ENCODE data around the gene TRIM39. TPM values are rescaled to one million over a fixed set of nuclear protein-coding genes. Genes with fewer than 3 reads are reported as not detected.

TRIM39 gene
- total and polyA plus RNA-seq, 2 donors (not counting 1 experiment from before 2014, with no cell fraction given), result 18.1 to 31.4 TPM

DNA sequence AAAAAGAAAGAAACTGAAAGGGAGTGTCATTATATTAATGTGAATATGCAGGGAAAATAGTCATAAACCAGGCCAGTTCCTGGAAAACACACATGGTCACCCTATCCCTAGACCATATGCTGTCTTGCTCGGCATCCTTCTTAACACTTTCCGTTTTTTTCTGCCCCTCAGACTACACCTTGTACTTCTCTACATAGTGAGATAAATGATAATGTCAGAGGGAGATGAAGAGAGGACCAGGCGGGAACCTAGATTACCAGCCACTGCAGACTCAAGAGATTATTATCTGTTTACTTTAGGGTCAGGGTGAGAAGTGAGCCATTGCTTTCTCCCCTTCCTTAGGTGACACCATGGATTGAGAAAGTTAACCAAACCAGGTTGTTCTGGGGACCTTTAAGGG, 14.5 kb downstream of the TRIM39 start:
- Histone ChIP-seq H3K27me3 (replicated peaks in 1 of 4; ENCODE audit: control extremely low read depth in 1 of 4, control insufficient read depth in 3 of 4, insufficient read depth in 4 of 4, low read length in 3 of 4) (no peaks in the 10 kb centered on the region), H3K4me2 (replicated peaks; ENCODE audit: low read depth, low read length, poor library complexity, severe bottlenecking) (no peak overlapping the region), H3K9ac (ENCODE audit: low read length) (no peak overlapping the region), H4K20me1 (ENCODE audit: control insufficient read depth, insufficient read depth, low read length, poor library complexity, severe bottlenecking) (no peaks in the 10 kb centered on the region), H3K36me3 (replicated peaks in 1 of 2; ENCODE audit: control extremely low read depth in 1 of 2, control insufficient read depth in 1 of 2, extremely low read depth in 1 of 2, insufficient read depth in 2 of 2, low read length in 1 of 2) (peaks cover 13 to 54% of the 10 kb centered on the region in 2 experiments), H3K27ac (ENCODE audit: low read length in 2 of 2) (no peak overlapping the region), H2AFZ (ENCODE audit: insufficient read depth, low read depth, low read length, poor library complexity, severe bottlenecking) (no peak overlapping the region), H3K4me1 (ENCODE audit: control insufficient read depth in 2 of 2, insufficient read depth in 2 of 2, low read length in 2 of 2) (peaks cover 6 to 13% of the 10 kb centered on the region in 2 donors), H3K4me3 (ENCODE audit: control extremely low read depth in 1 of 5, extremely low read depth in 1 of 5, insufficient read depth in 1 of 5, low read depth in 2 of 5, low read length in 4 of 5) (no peak overlapping the region), H3K79me2 (ENCODE audit: control insufficient read depth, insufficient read depth, low read length) (peaks cover 7% of the 10 kb centered on the region), H3K9me3 (ENCODE audit: control extremely low read depth in 1 of 3, control insufficient read depth in 2 of 3, insufficient read depth in 1 of 3, low read length in 2 of 3) (no peaks in the 10 kb centered on the region)
- Mint-ChIP-seq H3K27ac (no peak overlapping the region), H3K4me1 (peaks cover 15% of the 10 kb centered on the region), H3K9me3 (ENCODE audit: insufficient read depth) (no peaks in the 10 kb centered on the region), H3K27me3 (no peaks in the 10 kb centered on the region), H3K4me3 (no peak overlapping the region)
- ChIA-PET CTCF (no interaction called here), POLR2A (interaction anchor here (0.7 kb wide), 1 partner anchor 12 kb away, joined by 3 read pairs; no protein-coding TSS in a partner anchor)
- TF ChIP-seq EZH2 (IDR thresholded peaks at IDR 0.05; ENCODE audit: borderline replicate concordance, insufficient read depth, low read depth, low read length, poor library complexity, severe bottlenecking), result no peak
- TF ChIP-seq, protein P1, sequence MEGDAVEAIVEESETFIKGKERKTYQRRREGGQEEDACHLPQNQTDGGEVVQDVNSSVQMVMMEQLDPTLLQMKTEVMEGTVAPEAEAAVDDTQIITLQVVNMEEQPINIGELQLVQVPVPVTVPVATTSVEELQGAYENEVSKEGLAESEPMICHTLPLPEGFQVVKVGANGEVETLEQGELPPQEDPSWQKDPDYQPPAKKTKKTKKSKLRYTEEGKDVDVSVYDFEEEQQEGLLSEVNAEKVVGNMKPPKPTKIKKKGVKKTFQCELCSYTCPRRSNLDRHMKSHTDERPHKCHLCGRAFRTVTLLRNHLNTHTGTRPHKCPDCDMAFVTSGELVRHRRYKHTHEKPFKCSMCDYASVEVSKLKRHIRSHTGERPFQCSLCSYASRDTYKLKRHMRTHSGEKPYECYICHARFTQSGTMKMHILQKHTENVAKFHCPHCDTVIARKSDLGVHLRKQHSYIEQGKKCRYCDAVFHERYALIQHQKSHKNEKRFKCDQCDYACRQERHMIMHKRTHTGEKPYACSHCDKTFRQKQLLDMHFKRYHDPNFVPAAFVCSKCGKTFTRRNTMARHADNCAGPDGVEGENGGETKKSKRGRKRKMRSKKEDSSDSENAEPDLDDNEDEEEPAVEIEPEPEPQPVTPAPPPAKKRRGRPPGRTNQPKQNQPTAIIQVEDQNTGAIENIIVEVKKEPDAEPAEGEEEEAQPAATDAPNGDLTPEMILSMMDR (IDR thresholded peaks at IDR 0.05), result no peak
- intact Hi-C loops (cut with micrococcal nuclease), result no loop called here
- no CpG with 5 or more reads among the region's 3 CpGs for WGBS (ENCODE audit: insufficient coverage)
- ATAC-seq (ENCODE audit: low read depth) (no peak), DNase-seq (no peak)

DNA sequence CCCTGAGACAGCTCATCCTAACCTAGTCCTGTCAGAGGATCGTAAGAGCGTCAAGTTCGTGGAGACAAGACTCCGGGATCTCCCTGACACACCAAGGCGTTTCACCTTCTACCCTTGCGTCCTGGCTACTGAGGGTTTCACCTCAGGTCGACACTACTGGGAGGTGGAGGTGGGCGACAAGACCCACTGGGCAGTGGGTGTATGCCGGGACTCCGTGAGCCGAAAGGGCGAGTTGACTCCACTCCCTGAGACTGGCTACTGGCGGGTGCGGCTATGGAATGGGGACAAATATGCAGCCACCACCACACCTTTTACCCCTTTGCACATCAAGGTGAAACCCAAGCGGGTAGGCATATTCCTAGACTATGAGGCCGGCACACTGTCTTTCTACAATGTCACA, 15.0 kb downstream of the TRIM39 start:
- H3K4me1 ChIP-seq (ENCODE audit: control insufficient read depth in 2 of 2, insufficient read depth in 2 of 2, low read length in 2 of 2), result peaks cover 6 to 13% of the 10 kb centered on the region in 2 donors
- no peak overlapping the region for H3K4me3 Mint-ChIP-seq
- no peak overlapping the region for H3K4me3 ChIP-seq (ENCODE audit: control extremely low read depth in 1 of 5, extremely low read depth in 1 of 5, insufficient read depth in 1 of 5, low read depth in 2 of 5, low read length in 4 of 5)
- no peaks in the 10 kb centered on the region for H3K9me3 ChIP-seq (ENCODE audit: control extremely low read depth in 1 of 3, control insufficient read depth in 2 of 3, insufficient read depth in 1 of 3, low read length in 2 of 3)
- DNase-seq, result no peak
- no peak overlapping the region for H2AFZ ChIP-seq (ENCODE audit: insufficient read depth, low read depth, low read length, poor library complexity, severe bottlenecking)
- no peak overlapping the region for H3K9ac ChIP-seq (ENCODE audit: low read length)
- no peak overlapping the region for H3K4me2 ChIP-seq (replicated peaks; ENCODE audit: low read depth, low read length, poor library complexity, severe bottlenecking)
- H3K27me3 ChIP-seq (replicated peaks in 1 of 4; ENCODE audit: control extremely low read depth in 1 of 4, control insufficient read depth in 3 of 4, insufficient read depth in 4 of 4, low read length in 3 of 4), result no peaks in the 10 kb centered on the region
- H3K79me2 ChIP-seq (ENCODE audit: control insufficient read depth, insufficient read depth, low read length), result peaks cover 8% of the 10 kb centered on the region
- H3K36me3 ChIP-seq (replicated peaks in 1 of 2; ENCODE audit: control extremely low read depth in 1 of 2, control insufficient read depth in 1 of 2, extremely low read depth in 1 of 2, insufficient read depth in 2 of 2, low read length in 1 of 2), result peaks cover 9 to 54% of the 10 kb centered on the region in 2 experiments
- ATAC-seq (ENCODE audit: low read depth), result no peak
- no peaks in the 10 kb centered on the region for H3K27me3 Mint-ChIP-seq
- intact Hi-C loops (cut with micrococcal nuclease), result no loop called here
- H4K20me1 ChIP-seq (ENCODE audit: control insufficient read depth, insufficient read depth, low read length, poor library complexity, severe bottlenecking), result no peaks in the 10 kb centered on the region
- ChIA-PET POLR2A (no interaction called here), CTCF (interaction anchor here (1.6 kb wide), 1 partner anchor 112 kb away, joined by 3 read pairs; no protein-coding TSS in a partner anchor)
- H3K4me1 Mint-ChIP-seq, result peaks cover 18% of the 10 kb centered on the region
- no peak overlapping the region for H3K27ac ChIP-seq (ENCODE audit: low read length in 2 of 2)
- WGBS (ENCODE audit: insufficient coverage), result 97% methylated on average over 16 of the region's 16 CpGs
- TF ChIP-seq EZH2 (IDR thresholded peaks at IDR 0.05; ENCODE audit: borderline replicate concordance, insufficient read depth, low read depth, low read length, poor library complexity, severe bottlenecking), result no peak
- TF ChIP-seq, protein P1 (IDR thresholded peaks at IDR 0.05), result no peak
- H3K9me3 Mint-ChIP-seq (ENCODE audit: insufficient read depth), result no peaks in the 10 kb centered on the region
- no peak overlapping the region for H3K27ac Mint-ChIP-seq
